Glutamatergic neuron (in vitro differentiated cells): ENCODE measurements around the gene OSBP2. TPM values are rescaled to one million over a fixed set of nuclear protein-coding genes. Genes with fewer than 3 reads are reported as not detected.

Experiments used
- DNase-seq: peaks from one replicate; pipeline ENCODE4 v3.0.0; 2022
- H3K27ac Mint-ChIP-seq: one replicate; pipeline ENCODE4 v1.8.0; 2020; ENCODE audit warnings: mild to moderate bottlenecking, mixed read lengths, inconsistent platforms; ENCODE audit not compliant: unreplicated experiment
- H3K27me3 Mint-ChIP-seq: one replicate; pipeline ENCODE4 v1.8.0; 2020; ENCODE audit warnings: mild to moderate bottlenecking, moderate library complexity, mixed read lengths, inconsistent platforms; ENCODE audit not compliant: unreplicated experiment
- H3K36me3 Mint-ChIP-seq: one replicate; pipeline ENCODE4 v1.8.0; 2020; ENCODE audit warnings: mild to moderate bottlenecking, mixed read lengths, inconsistent platforms; ENCODE audit not compliant: unreplicated experiment
- H3K4me1 Mint-ChIP-seq: one replicate; pipeline ENCODE4 v1.8.0; 2020; ENCODE audit warnings: mild to moderate bottlenecking, low read depth, mixed read lengths, inconsistent platforms; ENCODE audit not compliant: unreplicated experiment
- H3K4me3 Mint-ChIP-seq: one replicate; pipeline ENCODE4 v1.8.0; 2020; ENCODE audit warnings: mild to moderate bottlenecking, mixed read lengths, inconsistent platforms; ENCODE audit not compliant: unreplicated experiment
- H3K9me3 Mint-ChIP-seq: one replicate; pipeline ENCODE4 v1.8.0; 2020; ENCODE audit warnings: mild to moderate bottlenecking, moderate library complexity, mixed read lengths, inconsistent platforms; ENCODE audit not compliant: unreplicated experiment
- CTCF ChIP-seq: fragments of 200-600 bp; sonication (generic); IDR thresholded peaks from one replicate; pipeline ENCODE4 v1.5.0; 2021; ENCODE audit not compliant: partially characterized antibody, unreplicated experiment
- total RNA-seq: library from RNA; stranded (reverse); fragmentation: NEBNext Ultra II Directional; extraction: Animal tissue kit (Norgen Biotek cat#: 25700); gene quantifications from one replicate; pipeline ENCODE4 v1.2.1, GENCODE V29; 2021; ENCODE audit not compliant: unreplicated experiment

OSBP2 gene
- total RNA-seq, 1 donor from 2014 or later: 18.3 TPM

GRCh38 chr22:30843245-30843644, 148.6 kb downstream of the OSBP2 start:
- TF ChIP-seq CTCF: no peak
- no peaks in the 10 kb centered on the region for H3K4me1 Mint-ChIP-seq
- peaks cover 4% of the 10 kb centered on the region for H3K36me3 Mint-ChIP-seq

DNA sequence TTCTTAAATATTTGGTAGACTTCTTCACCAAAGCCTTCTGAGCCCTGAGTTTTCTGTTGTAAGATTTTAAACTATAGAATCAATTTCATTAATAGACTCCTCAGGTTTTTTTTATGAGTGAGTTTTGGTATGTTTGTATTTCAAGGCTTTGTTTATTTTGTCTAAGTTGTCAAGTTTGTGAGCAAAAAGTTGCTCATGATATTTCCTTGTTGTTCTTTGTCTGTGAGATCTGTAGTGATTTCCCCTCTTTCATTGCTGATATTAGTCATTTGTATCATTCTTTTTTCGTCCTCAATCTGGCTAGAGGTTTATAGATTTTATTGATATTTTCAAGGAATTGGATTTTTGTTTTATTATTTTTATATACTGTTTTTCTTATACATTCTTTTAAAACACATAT, 152.9 kb downstream of the OSBP2 start:
- no peak overlapping the region for H3K4me3 Mint-ChIP-seq
- peaks cover 4% of the 10 kb centered on the region for H3K36me3 Mint-ChIP-seq
- peaks cover 1% of the 10 kb centered on the region for H3K9me3 Mint-ChIP-seq
- no peaks in the 10 kb centered on the region for H3K4me1 Mint-ChIP-seq
- TF ChIP-seq CTCF: no peak
- DNase-seq: no peak
- no peak overlapping the region for H3K27ac Mint-ChIP-seq
- H3K27me3 Mint-ChIP-seq: peaks cover 2% of the 10 kb centered on the region

More at GRCh38 chr22:30843245-30843644, 148.6 kb downstream of the OSBP2 start:
- Mint-ChIP-seq H3K9me3 (peaks cover 1% of the 10 kb centered on the region), H3K27ac (no peak overlapping the region), H3K4me3 (no peak overlapping the region), H3K27me3 (peaks cover 2% of the 10 kb centered on the region)
- no peak for DNase-seq

DNA sequence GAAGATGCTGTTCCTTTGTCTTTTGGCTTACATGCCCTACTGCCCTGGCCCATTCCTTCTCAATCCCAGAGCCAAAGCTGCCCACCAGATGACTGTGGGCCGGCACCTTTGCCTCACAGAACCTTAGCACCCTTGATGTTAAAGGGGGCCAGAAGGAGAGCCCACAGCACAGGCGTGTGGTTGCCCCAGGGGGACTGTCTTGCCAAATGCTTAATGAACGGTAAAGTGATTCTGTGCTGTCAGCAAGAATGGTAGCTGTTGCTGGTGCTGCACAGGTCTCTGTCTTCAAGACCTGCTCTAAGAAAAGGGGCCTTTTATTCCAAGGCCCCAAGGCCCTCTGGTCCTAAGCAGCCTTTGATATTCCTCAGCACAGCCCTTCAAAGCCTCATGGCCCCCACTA, 160.6 kb downstream of the OSBP2 start:
- Mint-ChIP-seq H3K9me3 (peaks cover 6% of the 10 kb centered on the region), H3K4me1 (peaks cover 1% of the 10 kb centered on the region), H3K27me3 (no peaks in the 10 kb centered on the region), H3K36me3 (peaks cover 12% of the 10 kb centered on the region), H3K27ac (no peak overlapping the region), H3K4me3 (no peak overlapping the region)
- no peak for DNase-seq
- TF ChIP-seq CTCF: no peak

- no peak overlapping the region for H3K4me3 Mint-ChIP-seq
- peaks cover 12% of the 10 kb centered on the region for H3K36me3 Mint-ChIP-seq
- peaks cover 2% of the 10 kb centered on the region for H3K4me1 Mint-ChIP-seq
- no peak for TF ChIP-seq CTCF
- peaks cover 6% of the 10 kb centered on the region for H3K9me3 Mint-ChIP-seq
- H3K27me3 Mint-ChIP-seq: no peaks in the 10 kb centered on the region
- no peak overlapping the region for H3K27ac Mint-ChIP-seq
- DNase-seq: no peak
Measured at GRCh38 chr22:30855677-30856518, 161.2 kb downstream of the OSBP2 start.
